ENCODE data around the gene PNMA8C.
"Not testable (repeated sequence)": the region's sequence is repeated elsewhere in the genome, so short reads cannot be mapped to it uniquely, and the experiment has no call there.

Gene PNMA8C

GRCh38 chr19:46411925-46412649, 16.6 kb downstream of the PNMA8C start:
- DNase-seq (ENCODE audit: low read depth, low spot score): no peak

DNA sequence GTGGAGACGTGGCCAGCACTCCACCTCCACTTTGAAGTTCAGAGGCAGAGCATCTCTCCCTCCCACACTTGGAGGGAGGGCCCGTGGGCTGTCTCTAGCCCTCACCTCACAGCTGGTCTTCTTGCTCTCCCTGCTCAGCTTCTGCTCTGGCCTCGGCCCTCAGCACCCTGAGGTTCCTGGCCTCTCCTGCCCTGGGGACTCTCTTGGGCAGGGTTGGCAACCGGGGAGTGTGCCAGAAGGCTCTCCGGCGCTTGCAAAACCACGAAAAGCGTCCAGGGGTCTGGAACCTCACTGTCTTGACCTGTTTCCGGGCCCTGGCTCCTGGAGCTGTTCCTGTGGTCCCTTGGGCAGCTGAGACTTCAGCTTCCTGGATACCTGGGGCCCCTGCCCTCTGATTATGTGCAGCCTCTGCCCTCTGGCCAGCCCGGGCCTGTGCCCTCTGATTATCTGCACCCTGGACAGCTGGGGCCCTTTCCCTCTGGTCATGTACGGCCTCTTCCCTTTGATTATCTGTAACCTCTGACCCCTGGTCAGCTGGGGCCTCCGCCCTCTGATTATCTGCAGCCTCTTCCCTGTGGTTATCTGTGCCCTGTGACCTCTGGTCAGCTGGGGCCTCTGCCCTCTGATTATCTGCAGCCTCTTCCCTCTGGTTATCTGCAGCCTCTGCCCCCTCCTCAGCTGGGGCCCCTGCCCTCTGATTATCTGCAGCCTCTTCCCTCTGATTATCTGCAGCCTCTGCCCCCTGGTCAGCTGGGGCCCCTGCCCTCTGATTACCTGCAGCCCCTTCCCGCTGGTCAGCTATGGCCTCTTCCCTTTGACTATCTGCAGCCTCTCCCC, 17.4 kb downstream of the PNMA8C start:
- DNase-seq (ENCODE audit: low read depth, low spot score): no peak

DNA sequence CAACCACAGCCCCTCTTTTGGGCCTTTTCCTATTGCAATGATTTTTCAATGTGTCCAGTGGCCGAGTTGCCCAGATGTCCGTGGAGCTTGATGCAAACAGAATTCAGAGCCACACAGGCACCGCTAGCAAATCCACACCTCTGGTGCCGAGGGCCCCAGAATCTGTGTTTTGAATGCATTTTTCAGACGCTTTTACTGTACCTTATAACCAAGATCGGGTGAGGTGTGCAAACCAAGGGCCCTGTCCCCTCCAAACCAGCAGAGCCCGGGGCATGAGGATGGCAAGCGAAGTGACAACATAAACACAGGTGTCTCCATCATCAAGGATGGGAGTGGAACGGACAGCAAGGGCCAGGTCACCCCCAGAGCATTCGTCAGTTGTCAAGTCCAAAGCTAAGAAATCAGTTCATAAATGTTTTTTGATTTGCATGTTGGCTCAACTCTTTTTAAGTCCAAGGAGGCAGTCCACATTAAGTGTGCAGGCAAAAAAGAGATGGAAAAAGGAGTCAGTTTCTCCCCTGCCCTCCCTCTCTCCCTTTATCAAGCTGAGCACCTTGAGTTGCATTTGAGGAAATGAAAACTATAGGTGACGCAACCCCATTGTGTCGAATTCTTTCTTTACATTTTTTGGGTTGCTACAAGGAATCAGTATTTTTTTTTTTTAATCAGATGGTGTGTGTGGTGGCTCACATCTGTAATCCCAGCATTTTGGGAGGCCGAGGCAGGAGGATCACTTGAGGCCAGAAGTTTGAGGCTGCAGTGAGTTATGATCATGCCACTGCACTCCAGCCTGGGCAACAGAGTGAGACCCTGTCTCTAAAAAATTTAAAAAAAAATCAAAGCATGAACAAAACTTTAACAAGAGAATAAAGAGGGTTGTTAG, 18.3 kb downstream of the PNMA8C start:
- DNase-seq (ENCODE audit: low read depth, low spot score): no peak

- DNase-seq (ENCODE audit: low read depth, low spot score): no peak
Measured at GRCh38 chr19:46409191-46409590, 19.5 kb downstream of the PNMA8C start.

- no peak for DNase-seq (ENCODE audit: low read depth, low spot score)
Measured at GRCh38 chr19:46408664-46409039, 20.1 kb downstream of the PNMA8C start.

- DNase-seq (ENCODE audit: low read depth, low spot score): no peak
Measured at GRCh38 chr19:46407856-46408663, 20.7 kb downstream of the PNMA8C start.

DNA sequence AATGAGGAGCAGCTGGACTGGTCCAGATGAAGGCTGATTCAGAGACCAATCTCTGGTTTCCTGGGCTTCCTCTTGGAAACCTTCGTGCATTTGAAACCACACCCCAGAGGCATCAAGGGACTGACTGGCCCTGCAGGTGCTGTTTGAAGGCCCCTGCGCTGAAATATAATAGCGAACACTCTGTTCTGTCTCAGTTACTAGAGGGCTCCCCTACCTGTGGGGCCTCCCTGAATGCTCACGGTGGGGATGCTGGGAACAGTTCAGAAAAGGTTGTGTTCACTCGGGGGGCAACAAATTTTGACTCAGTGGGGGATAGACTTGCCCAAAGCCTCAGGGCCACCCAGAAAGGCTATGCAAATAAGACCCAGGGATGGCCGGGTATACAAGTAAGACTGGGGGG, 21.8 kb downstream of the PNMA8C start:
- no peak for DNase-seq (ENCODE audit: low read depth, low spot score)

GRCh38 chr19:46404753-46405468, 23.8 kb downstream of the PNMA8C start:
- DNase-seq (ENCODE audit: low read depth, low spot score): no peak

DNA sequence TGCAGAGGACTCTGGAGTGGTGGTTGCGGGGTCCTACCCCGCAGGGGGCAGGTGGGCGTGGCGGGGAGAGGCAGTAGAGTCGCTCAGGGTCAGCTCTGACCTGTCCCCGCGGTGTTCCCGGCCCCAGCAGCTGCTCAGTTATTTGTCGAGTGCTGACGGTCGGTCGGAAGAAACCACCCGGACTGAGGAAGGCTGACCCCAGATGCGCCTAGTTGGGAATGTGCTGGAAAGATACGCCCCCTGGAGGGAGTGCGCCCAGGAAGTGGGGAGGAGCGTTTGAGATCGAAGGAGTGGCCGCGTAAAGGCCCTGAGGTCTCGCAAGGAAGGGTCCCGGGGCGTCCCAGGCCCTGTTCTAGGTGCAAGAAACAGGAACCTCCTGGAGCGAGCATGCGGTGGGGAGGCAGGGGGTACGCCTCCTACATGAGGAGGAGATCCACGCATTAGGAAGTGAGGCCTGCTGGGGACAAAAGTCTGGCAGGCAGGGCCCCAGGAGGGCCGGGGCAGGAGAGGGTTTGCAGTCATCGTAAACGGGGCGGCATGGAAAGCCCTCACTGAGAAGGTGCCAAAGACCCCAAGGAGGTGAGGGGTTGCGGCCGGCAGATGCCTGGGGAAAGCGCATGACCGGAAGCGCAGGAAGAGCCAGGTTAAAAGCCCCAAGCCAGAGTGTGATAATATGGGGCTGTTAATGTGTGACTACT, 24.5 kb downstream of the PNMA8C start:
- DNase-seq (ENCODE audit: low read depth, low spot score): no peak

GRCh38 chr19:46402725-46403124, 26.0 kb downstream of the PNMA8C start:
- DNase-seq (ENCODE audit: low read depth, low spot score): no peak

DNA sequence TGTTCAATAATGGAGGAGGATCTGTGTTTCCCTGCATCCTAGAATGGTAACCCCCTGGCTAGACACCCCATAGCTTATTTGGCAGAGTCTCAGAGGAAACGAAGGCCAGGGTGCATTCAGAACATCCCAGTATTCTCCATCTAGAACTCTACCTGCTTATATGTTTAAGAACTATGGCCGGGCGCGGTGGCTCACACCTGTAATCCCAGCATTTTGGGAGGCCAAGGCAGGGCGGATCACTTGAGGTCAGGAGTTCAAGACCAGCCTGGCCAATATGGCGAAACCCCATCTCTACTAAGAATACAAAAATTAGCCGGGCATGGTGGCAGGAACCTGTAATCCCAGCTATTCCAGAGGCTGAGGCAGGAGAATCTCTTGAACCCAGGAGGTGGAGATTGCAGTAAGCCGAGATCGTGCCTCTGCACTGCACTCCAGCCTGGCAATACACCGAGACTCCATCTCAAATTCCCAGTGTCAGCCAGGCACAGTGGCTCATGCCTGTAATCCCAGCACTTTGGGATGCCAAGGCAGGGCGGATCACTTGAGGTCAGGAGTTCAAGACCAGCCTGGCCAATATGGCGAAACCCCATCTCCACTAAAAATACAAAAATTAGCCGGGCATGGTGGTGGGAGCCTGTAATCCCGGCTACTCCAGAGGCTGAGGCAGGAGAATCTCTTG, 30.8 kb downstream of the PNMA8C start:
- not testable (repeated sequence) for DNase-seq (ENCODE audit: low read depth, low spot score)

DNA sequence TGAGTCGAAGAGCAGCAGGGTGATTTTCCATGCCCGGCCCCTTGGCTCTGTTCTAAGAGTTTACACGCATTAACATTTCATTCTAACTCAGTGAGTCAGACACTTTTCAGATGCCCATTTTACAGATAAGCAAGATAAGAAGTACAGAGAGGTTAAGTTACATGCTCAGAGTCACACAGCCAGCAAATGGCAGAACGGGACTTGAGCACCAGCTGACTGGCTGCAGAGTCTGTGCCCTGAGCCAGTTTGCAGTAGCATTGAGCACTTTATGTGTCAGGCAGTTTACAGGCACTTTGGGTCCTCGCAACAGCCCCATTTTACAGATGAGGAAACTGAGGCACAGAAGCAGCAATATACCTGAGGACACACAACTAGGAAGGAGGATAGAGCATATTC, 34.3 kb downstream of the PNMA8C start:
- DNase-seq (ENCODE audit: low read depth, low spot score): no peak

DNA sequence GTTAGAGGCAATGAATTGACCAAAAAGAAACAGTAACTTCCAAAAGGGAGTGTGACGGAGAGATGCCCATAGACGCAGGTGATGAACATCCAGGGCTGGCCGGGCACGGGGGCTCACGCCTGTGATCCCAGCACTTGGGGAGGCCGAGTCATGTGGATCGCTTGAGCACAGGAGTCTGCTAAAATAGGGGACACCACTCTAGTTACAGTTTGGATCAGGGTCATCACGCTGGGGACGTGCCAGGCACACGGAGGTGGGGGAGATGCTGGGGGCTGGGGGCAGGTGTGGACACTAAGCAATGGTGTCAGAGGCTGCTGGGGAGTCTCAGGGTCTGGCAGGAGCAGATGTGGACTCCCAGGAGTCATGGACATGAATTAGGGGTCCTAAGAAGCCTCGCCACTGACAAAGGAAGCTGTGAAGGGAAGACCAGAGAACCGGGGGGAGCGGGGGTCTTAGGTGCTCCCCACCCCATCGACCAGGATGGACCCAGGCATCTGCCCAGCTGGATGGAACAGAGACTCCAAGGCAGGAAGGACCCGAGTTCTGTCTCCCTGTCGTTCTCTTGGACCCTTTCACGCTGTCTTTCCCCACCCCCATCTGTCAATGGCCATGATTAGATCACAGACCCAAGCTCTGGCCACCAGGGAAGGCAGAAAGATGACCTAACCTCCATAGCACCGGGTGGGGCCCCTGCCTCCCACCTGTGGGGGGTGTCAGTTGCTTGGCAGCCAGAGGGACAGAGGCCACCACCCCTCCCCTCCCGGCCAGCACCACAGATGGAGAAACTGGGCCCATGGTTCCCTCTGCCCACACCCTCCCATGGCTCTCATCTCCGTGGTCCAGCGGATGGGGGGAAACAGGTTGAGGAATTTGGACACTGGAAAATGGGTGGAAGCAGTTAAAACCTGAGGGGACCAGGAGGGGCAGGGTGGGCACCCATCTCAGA, 35.0 kb downstream of the PNMA8C start:
- DNase-seq (ENCODE audit: low read depth, low spot score): no peak

GRCh38 chr19:46392837-46393236, 35.9 kb downstream of the PNMA8C start:
- DNase-seq (ENCODE audit: low read depth, low spot score): no peak

- DNase-seq (ENCODE audit: low read depth, low spot score): no peak
Measured at GRCh38 chr19:46392252-46392801, 36.4 kb downstream of the PNMA8C start.

DNA sequence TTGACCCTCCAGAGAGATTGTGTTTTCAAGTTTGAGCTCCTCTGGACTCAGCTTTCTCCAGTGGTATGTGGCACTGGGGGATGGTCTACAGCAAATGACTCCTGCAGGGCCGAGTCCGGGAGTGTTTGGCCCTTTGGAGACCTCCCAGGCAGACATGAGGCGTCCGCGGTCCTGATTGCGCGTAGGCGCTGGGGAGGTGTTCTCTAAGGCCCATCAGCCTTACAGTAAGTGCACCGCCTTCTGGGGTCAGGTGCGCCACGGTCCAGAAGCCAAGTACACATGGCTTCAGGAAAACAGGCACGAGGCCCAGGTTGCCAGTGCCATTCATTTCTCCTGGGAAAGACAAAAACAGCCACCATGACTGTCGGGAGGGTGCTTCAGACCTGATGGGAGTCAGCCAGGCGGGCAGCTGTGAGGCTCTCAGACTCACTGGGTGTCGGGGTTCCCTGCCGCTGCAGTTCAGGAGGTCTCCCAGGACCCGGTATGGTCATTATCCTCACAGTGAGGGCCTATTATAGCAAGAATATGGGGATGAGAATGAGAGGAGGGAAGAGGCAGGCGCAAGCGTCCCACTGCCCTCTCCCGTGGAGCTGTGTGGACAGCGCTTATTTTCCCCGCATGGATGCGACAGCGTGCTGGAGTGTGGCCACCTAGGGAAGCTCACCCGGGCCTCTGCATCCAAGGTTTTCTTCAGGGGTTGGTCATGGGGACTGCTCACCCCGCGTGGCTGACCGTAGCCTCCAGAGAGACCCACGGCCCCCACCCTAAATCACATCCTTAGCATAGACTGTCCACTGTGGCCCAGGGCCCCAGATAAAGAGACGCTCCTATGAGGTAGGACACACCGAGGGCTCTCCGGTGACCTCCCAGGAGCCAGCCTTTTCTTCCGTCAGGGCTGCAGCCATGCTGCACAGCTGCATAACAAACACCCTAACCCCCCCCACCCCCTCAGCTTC, 37.2 kb downstream of the PNMA8C start:
- DNase-seq (ENCODE audit: low read depth, low spot score): no peak

DNA sequence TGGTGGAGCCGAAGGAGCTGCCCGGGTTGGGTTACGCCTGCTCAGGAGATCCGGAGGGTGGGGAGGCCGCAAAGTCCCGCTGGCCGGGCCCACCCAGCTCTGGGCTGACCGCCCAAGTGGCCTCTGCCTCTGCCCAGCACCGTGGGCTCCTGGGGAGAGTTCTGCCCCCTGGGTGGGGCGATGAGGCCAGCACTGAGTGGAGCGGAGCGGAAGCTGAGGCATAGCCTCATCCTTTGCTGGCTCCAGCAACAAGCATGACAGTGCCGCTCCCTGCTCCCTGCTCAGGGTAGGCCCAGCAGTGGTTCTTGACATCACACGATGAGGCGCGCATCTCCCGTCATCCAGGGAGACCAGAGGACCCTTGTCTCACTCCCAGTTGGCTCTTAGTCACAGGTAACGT, 37.9 kb downstream of the PNMA8C start:
- no peak for DNase-seq (ENCODE audit: low read depth, low spot score)
